GM10266 (cell line): ENCODE data around the gene WDFY4.

ENCODE experiments used
- DNase-seq: peaks from one replicate; pipeline ENCODE4 v3.0.0; 2012; ENCODE audit errors: extremely low spot score
- CTCF ChIP-seq: IDR thresholded peaks from 2 replicates; pipeline ENCODE4 v1.5.1; 2012; ENCODE audit warnings: mild to moderate bottlenecking, low read depth; ENCODE audit not compliant: control insufficient read depth, insufficient read depth; ENCODE audit errors: missing control alignments

WDFY4 gene

GRCh38 chr10:48692748-48693147 lies 8.1 kb downstream of the WDFY4 start:
- no peak for DNase-seq
- no peak for TF ChIP-seq CTCF

GRCh38 chr10:48693206-48693605 lies 8.5 kb downstream of the WDFY4 start:
- no peak for DNase-seq
- TF ChIP-seq CTCF: no peak

DNA sequence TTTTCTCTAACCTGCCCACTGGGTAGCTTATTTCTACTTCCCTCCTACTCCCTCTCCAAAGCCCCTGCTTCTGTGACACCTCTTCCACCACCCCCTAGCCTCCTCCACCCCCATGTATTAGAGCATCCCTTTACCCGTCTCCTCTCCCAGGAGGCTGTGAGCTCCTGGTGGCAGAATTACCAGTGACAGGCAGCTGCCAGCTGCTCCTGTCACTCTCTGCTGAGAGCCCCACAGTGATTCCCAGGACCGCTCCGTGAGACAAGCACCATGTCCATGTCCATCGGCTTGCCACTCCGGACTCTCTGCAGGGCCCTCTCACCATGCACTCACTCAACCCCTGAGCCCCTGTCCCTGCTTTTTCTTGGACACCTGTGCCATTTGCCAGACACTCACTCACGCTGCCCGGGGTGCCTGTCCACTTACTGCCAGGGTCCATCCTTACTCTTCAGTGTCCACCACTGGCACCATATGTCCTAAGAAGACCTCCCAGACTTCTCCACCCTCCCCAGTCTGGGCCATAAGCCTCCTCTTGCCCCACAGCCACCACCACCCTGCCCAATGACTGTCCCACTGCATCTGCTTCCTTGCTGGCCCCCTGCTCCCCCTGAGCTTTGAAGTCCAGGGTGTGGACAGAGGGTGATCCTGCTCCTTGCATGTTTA lies 9.8 kb downstream of the WDFY4 start:
- no peak for TF ChIP-seq CTCF
- no peak for DNase-seq

DNA sequence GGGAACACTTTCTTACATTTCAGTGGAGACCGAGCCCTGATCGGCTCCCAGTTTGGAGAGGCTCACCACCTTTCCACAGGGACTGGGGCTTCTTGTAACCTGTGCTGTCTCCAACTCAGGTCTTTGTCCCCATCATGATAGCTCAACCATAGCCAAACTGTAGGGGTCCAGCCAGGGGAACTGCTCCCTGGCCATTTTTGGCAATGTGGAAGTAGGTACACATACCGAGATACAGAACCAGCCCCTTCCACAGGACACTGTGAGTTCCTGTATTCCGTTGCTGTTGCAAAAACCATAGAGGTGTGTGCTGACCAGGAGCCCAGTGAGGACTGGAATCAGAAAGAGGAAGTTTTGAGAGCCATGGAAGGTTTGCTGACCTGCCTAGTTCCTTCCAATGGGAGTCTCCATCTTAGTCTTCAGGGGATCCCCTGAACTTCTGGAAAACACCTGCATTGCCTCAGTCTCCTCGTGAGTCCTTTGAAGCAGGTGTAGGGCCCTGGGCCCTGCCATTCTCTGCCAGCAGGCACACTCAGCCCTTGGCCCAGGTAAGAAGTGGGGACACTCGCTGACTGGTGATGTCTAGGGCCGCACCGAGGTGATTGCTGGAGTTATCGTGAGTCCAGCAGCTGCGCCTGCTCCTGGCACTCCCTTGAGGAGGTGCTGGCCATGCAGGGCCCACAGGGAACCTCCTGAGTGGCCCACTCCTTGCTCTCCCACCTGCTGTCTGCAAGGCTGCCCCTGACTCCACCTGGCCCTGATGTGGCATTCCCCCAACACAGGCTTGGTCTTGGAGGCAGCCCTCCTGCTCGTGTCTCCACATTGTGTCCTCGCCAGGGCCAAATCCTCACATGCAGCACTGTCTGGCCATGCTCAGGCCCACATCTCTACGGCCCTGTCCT lies 11.2 kb downstream of the WDFY4 start:
- DNase-seq: no peak
- TF ChIP-seq CTCF: no peak

GRCh38 chr10:48696535-48696873 lies 11.8 kb downstream of the WDFY4 start:
- no peak for TF ChIP-seq CTCF

DNA sequence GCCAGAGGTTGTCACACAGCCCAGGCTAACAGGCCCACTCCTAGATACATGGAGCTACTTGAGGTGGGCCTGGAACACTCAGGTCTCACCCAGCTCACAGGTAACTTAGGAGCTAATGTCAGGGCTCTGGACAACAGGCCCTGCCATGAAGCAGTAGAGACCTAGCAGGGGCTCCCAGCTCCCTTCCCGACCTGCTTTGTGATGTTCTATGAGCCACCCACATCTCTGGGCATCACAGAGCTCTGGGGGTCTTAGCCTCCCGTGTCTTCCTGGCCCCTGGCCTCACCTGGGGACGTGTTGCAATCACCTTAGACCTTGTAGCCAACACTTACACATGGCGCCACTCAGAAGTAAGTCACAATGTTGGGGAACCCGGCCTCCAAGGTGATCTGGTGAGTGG lies 12.4 kb downstream of the WDFY4 start:
- DNase-seq: no peak
- TF ChIP-seq CTCF: no peak

More at GRCh38 chr10:48696535-48696873, 11.8 kb downstream of the WDFY4 start:
- no peak for DNase-seq
